Measurements from ENCODE around the gene LMTK2.

Gene LMTK2

DNA sequence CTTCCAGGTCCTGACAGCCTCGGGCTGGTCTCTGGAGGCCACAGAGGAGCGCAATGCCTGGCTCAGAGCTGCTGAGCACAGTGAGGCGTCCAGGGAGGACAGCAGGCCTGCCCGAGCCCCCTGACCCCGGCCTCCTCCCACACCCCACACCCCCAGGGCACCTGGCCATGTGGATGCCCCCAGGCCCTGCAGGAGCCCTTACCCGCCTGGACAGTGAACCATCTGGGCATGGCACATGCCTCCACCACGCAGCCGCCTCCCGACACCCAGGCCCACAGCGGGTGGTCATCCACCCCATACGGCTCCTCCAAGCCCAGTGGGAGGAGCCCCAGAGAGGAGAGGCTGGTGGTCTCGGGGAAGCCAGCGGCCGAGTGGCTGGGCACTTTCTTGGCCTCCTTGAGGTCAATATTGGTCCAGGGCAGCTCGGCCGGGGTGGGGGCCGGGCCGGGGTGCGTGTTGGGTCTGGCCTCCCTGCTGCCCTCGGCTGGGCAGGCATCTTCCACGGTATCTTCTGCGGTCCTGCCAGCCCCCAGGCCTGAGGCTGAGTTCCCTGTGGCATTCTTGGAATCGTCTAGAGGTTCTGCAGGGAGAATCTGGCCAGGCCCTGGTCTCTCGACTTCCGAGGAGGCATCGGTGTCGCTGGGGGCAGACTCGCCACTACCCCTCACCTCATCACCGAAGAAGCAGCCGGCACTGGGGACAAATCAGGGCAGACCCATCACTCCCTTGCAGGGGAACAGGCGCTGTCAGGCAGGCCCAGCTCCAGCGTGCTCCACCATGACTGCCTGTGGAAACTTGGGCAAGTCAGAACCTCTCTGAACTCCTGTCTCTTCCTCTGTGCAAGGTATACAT lies 126.8 kb downstream of the LMTK2 start:
- no peak for DNase-seq (ENCODE audit: low read depth in 3 of 3, low spot score in 1 of 3)

DNA sequence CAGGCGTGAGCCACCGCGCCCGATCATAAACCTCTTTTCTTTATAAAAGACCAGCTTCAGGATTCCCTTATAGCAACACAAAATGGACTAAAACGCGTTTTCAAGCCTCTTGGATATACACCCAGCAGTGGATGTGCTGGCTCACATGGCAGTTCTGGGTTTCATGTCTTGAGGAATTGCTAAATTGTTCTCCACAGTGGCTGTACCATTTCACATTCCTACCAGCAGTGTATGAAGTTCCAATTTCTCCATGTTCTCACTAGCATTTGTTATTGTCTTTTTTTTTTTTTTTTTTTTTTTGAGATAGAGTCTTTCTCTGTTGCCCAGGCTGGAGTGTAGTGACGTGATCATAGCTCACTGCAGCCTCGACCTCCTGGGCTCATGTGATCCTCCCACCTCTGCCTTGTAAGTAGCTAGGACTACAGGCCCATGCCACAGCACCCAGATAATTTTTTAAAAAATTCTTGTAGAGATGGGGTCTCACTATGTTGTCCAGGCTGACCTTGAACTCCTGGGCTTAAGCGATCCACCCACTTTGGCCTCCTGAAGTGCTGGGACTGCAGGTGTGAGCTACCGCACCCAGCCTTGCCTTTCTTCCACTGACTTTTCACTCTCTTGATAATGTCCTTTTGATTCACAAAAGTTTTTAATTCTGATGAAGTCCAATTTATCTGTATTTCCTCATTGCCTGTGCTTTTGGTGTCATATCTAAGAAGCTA lies 127.9 kb downstream of the LMTK2 start:
- DNase-seq (ENCODE audit: low read depth in 3 of 3, low spot score in 1 of 3) = no peak

DNA sequence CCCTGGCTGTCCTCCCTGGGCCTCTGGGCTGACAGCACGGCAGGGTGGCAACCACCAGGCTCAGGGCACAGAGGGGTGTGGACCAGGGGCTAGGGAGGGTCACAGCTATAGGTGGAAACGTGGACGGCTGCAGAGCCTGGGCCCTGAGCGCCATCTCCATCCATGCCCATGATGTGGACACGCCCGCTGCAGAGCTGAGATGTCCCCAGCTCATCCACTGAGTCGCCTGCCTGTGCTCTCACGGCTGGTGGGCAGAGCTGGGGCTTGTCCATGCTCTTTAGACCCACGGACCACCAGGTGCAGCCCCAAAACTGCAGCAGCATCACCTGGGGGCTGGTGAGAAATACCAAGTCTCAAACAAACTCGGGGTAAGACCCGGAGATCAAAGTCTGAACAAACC lies 129.2 kb downstream of the LMTK2 start:
- DNase-seq (ENCODE audit: low read depth in 3 of 3, low spot score in 1 of 3) = no peak

DNA sequence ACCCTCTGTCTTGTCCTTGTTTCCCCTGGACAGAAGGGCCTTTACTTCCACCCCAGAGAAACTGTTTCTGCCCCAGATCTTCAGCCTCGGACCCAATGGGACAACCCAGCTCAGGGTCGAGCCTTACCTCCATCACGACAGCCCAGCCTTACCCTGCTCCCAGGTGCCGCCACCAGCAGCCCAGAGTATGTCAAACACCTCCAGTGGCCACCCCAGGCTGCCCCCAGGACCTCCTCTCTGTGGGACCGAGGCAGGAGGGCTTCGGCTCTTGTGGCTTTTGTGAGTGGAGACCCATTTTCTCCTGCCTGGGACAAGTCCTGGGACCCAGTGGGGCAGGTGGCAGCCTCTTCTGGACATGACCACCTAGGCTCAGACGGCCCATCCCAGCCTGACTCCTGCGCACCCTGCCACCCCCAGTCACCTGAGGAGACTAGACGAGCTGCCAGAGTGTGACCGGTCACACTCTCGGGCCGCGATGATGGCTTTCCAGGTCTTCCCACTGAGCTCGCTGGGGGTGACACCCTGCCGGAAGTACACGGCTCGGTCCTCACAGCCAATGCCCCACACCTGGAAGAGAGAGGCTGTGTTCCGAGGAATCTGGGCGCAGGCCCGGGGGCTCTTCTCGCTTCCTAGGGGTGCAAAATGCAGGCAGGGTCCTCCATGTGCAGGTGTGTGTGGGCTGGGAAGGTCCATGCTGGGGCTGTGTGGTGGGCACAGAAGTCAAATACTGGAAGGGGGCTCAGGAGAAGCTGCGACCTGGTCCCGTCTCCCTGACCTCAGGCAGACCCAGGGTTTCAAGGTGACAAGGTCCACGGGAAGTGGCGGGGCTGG lies 129.9 kb downstream of the LMTK2 start:
- no peak for DNase-seq (ENCODE audit: low read depth in 3 of 3, low spot score in 1 of 3)

DNA sequence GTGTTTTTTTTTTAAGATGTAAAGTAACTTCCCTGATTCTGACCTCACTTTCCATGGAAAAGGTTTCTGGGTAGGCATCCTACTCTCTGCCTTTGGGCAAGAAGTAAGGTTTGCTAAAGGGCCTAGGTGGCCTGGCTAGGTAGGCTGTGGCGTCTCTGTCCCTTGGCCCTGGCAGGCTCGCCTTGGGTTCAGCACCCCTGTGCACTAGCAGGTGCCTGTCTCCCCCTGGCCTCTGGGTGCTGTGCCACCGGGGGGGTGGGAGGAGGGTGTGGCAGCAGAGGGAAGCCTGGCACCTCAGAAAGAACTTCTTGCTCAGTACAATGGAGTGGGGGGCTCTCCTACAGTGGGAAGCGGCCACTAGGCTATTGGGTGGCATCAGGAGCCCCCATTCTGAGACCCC lies 131.4 kb downstream of the LMTK2 start:
- DNase-seq (ENCODE audit: low read depth in 3 of 3, low spot score in 1 of 3) = no peak

DNA sequence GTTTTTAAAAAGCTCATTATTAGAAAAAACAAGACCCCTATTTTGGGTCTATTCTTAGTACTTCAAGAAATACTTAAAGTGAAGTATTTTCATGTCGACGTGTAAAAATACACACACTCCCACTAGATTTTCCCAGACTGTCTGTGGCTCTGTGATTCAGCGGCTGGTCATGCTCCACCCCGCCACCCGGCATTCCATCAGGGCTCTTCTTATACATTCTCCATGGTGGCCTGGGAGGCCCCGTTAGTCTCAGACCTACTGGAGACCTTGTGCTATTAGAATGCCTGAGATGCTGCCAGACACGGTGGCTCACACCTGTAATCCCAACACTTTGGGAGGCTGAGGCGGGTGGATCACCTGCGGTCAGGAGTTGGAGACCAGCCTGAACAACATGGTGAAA lies 132.3 kb downstream of the LMTK2 start:
- DNase-seq (ENCODE audit: low read depth in 3 of 3, low spot score in 1 of 3) = no peak

DNA sequence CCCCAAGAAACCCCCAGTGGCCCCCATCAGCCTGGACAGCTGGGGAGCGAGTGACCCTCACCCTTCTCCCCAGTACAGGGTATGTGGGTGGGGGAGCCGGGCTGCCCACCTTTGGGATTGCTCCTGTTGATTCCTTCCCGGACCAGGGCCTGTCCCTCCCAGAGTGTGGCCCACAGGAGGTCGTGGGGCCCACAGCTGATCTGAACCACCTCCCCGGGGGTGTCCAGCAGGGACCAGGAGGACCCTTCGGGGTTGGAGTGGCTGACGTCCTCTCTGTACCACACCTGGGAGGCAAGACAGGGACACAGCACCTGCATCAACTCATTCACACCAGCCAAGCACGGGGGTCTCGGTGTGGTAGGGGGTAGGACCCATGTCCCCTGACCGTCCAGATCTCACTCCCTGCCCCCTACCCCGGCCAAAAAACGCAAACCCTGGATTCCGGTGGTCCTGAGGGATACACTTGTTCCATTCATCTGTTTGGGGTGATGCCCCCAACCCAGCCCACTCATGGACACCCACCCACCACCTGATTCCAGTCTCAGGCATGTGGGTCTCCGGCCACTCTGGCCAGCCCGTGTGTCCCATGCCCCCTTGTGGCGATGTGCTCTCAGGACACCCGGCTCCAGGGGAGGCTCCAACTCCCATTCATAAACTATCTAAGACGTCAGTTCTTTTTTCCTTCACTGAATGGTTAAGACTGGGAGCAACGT lies 134.5 kb downstream of the LMTK2 start:
- no peak for DNase-seq (ENCODE audit: low read depth in 3 of 3, low spot score in 1 of 3)

DNA sequence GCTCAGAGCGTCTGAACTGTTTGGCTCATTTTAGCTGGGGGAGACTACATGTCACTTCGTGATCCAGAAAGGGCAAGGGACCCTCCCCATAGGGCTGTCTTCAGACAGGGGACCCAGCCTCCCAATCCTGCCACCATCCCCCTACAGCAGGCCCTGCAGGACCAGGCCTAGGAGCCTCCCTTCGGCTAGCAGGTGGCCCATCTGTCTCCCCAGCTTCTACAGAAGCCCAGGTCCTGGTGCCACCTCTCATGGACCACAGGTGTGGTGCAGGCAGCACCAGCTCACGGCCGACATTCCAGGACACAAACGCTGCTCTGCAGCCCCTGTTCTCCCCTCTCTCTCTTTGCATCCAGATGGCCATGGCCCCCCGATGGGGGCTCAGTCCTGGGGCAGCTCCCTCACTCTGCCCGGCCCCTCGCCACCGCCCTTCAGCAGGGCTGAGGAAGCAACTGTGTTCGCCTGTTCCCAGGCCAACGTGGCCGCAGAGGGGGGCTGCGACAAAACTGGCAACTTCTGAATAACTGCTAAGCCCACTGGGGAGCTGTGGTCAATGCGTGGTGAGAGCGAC lies 135.1 kb downstream of the LMTK2 start:
- DNase-seq (ENCODE audit: low read depth in 3 of 3, low spot score in 1 of 3) = no peak

DNA sequence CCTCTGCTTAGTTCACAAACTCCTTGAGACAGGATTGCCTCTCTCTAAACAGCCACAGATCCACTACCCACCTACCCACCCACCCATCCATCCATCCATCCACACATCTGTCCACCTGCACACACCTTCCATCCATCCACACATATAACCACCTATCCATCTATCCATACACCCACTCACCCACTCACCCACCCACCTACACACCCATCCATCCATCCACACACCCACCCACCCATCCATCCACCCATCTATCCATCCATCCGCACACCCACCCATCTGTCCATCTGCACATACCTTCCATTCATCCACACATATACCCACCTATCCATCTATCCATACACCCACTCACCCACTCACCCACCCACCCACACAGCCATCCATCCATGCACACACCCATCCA lies 135.7 kb downstream of the LMTK2 start:
- DNase-seq (ENCODE audit: low read depth in 3 of 3, low spot score in 1 of 3) = no peak

DNA sequence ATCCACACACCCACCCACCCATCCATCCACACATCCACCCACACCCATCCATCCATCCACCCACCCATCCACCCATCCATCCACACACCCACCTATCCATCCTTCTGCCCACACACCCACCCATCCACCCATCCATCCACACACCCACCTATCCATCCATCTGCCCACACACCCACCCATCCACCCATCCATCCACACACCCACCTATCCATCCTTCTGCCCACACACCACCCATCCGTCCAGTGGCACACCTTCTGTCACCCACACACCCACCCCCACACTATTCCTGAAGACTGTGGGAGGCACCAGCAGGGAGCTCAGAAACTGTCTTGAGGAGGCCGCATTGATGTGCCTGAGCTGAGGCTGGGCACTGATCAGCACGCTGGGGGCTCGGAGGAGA lies 136.3 kb downstream of the LMTK2 start:
- DNase-seq (ENCODE audit: low read depth in 3 of 3, low spot score in 1 of 3) = no peak

DNA sequence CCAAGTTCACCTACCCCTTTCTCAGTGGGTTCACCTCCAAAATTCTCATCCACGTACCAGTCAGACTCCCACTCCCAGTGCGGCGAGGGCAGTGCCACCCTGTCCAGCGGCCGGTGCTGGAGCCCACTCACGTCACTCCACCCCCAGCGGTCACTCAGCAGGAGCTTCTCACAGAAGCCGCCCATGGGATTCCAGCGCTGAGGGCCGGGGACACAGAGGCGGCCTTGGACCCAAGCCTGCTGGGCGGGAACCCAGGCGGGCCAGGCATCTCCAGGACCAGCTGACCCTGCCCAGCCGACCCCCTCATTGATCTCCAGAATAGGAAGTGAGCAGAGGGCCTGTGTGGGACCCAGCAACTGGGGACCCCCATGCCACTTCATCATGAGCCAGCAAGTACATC lies 138.2 kb downstream of the LMTK2 start:
- DNase-seq (ENCODE audit: low read depth in 3 of 3, low spot score in 1 of 3) = no peak

DNA sequence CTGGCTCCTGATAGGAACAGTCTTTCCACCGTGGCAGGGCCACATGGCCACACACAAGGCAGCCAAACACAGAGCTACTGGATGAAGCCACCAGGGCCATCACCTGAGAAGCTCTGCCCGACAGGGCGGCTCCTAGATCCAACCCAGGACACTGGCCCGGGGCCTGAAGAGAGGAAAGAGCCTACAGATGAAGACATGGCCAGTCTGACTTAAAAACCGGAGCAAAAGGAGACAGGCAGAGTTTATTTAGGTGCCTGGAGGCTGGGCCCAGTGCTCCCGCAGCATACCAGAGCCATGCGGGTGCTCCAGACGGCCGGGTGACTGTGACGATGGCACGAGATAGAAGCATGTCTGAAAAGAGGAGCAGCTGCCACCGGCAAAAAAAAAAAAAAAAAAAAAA lies 141.5 kb downstream of the LMTK2 start:
- no peak for DNase-seq (ENCODE audit: low read depth in 3 of 3, low spot score in 1 of 3)

DNA sequence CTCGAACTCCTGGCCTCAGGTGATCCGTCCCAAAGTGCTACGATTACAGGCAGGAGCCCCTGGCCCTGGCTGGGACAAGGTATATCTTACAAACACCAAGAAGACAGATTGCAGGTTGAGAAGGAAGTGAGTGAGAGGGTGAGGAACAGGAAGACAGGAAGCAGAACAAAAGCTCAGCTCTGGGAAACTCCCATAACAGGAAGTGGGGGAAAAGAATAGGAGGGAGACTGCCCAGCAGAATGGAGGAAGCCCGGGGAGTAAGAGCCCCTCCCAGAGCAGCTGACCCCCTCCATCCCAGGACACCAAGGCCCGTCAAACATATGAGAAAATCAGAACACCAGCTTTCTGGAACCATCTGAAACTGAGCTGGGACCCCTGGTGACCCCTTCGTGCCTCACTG lies 142.4 kb downstream of the LMTK2 start:
- DNase-seq (ENCODE audit: low read depth in 3 of 3, low spot score in 1 of 3) = no peak

DNA sequence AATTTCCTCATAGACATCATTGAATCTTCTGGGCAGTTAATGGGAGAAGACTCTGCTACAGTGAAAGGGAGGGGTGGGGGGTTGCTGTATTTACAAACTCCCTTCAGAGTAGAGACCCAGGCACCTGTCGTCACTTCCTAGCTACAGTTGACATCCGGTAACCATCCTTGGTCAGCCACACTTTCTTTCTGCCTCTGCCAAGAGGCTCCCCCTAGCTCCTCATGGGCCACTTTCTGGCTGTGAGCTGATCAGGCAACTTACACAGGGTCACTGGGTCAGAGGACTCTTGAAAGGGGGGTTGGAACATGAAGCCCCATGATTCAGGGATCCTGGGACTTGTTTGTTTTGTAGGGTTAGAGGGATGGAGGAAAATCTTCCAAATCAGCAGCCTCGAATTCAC lies 144.1 kb downstream of the LMTK2 start:
- no peak for DNase-seq (ENCODE audit: low read depth in 3 of 3, low spot score in 1 of 3)

DNA sequence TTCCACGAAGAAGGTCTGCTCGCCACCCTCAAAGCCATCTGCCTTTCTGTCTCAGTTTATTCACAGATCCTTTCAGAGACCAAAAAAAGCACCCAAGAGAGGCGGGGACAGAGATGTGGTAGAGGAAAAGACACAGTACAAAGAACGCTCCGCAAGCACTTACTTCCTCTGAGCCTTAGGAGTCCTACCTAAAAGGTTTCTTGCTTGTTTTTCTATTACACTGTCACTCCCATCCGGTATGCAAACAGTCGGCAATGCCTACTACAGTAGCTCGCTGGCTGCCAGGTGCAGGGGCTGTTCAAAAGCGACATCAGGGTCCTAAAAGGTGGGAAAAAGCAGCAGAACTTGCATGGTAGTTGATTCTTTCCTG lies 144.6 kb downstream of the LMTK2 start:
- peak in 1 of 3 donors; percentile 12 for DNase-seq (ENCODE audit: low read depth in 3 of 3, low spot score in 1 of 3)

DNA sequence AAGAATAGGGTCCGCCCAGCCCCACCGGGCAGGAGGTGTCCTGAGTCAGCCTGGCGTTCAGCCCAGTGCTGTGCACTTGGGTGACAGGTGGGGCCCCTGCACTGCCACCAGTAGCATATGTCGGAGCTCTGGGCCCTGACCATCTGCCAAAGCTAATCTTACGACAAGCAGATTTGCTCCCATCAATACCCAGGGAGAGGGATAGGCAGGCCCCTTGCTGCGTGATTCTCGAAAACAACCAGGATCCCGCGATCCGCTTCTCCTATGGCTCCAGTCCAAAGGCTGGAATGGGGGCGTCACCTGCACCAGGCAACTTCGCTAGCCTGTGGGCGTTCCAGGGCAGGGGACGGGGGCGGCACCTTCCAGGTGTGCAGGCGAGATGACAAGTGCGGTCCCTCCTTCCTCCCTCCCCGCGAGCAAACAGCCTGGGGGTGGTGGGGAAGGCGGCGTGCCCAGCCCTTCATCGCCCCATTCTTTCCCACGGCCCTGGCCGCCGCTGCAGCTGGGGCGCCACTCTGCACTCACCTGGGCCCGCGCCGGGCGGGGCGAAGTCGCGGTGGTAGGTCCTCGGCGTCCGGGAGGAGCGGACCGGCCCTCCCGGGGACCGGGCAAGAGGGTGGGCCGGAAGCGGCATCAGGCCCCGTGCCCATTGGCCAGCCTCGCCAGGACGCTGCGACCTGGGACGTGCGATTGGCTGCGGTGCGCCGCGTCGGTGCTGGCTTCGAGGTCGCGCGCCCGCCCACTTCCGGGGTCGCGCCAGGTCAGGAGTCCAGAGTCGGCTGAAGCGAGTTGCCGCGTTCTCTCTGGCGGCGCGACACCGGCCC lies 145.2 kb downstream of the LMTK2 start, which contains the start of gene TECPR1:
TSS of gene TECPR1 (minus strand) at position 632 of the 824 bp plus-strand sequence. CDS start 6,086 bp downstream, outside the sequence.
- peak; percentile 59 to 71 (median 68) for DNase-seq (ENCODE audit: low read depth in 3 of 3, low spot score in 1 of 3)

DNA sequence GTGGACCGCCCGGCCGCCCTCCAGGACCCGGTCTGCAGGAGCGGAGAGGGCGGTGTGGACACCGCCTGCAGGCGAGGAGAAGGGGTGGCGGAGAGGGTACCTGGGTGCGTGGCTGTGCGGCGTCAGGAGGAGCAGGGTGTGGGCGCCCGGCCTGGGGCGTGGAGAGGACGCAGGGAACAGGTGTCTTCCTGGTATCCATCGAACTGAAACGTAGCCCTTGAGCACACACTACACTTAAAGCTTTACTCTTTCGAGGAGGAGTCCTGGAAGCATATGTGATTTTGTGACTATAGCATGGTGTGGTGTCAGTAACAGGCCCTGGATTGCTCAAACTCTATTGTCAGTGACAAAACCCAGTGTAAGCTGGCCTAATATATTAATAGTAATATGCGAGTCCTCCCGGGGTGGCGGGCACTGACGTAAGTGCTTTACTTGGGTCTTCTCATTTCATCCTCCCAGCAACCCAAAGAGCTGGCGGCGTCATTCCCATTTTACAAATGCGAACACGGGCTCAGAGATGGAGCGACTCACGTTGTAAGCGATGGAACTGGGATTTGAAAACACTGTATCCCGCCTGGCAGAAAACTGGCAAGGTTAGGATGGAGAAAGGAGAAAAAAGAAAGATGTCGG lies 145.9 kb downstream of the LMTK2 start:
- DNase-seq (ENCODE audit: low read depth in 3 of 3, low spot score in 1 of 3) = no peak

DNA sequence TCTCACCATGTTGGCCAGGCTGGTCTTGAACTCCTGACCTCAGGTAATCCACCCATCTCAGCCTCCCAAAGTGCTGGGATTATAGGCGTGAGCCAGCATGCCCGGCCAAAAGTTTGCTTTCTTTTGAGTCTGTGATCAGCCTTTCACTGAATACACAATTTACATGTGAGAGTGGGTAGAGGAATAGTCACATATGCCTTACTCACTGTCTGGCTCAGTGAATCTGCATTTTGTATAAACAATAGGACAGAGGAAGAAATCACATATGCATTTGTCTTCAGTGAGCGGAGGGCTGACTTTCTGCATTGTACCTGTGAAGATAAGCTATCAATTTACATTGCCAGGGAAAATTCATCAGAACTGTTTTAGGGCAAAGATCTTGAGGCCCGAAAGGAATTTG lies 147.9 kb downstream of the LMTK2 start:
- DNase-seq (ENCODE audit: low read depth in 3 of 3, low spot score in 1 of 3) = no peak

DNA sequence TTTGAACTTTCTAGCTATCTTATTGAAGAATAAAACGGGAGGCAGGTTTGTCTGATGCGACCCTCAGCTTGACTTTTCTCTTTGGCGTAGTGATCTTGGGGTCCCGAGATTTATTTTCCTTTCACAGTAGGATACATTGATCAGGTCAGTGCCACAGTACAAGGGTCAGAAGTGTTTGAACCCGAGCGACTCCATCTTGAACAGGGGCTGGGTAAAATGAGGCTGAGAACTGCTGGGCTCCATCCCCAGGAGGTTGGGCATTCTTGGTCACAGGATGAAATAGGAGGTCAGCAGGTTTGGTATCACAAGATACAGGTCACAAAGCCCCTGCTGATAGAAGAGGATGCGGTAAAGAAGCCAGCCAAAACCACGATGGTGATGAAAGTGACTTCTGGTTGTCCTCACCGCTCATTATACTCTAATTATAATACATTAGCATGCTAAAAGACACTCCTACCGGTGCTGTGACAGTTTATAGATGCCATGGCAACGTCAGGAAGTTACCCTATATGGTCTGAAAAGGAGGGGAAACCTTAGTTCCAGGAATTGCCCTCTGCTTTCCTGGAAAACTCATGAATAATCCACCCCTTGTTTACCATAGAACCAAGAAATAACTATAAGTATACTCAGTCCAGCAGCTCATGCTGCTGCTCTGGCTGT lies 148.4 kb downstream of the LMTK2 start:
- DNase-seq (ENCODE audit: low read depth in 3 of 3, low spot score in 1 of 3) = no peak

All from stimulated activated CD4-positive, alpha-beta T cell treated with anti-CD3 and anti-CD28 coated beads, TNF-alpha, amount 100 ng/mL, for 1 hour (primary cell).